Muscle of leg (tissue), 11 donors: Measurements from ENCODE around the gene EXO1. TPM values are rescaled to one million over a fixed set of nuclear protein-coding genes. Genes with fewer than 3 reads are reported as not detected.
"Not testable (repeated sequence)": the region's sequence is repeated elsewhere in the genome, so short reads cannot be mapped to it uniquely, and the experiment has no call there.

Source experiments
- DNase-seq: peaks from one replicate; pipeline ENCODE4 v3.0.0; 2013
- H3K27ac ChIP-seq: one replicate; pipeline ENCODE4 v1.5.1; 2013; ENCODE audit warnings: mild to moderate bottlenecking, low read length, control low read depth
- H3K27me3 ChIP-seq: one replicate; pipeline ENCODE4 v1.6.1; 2013; ENCODE audit warnings: low read length; ENCODE audit not compliant: control insufficient read depth, insufficient read depth
- H3K36me3 ChIP-seq: one replicate; pipeline ENCODE4 v1.6.1; 2013; ENCODE audit warnings: low read length; ENCODE audit not compliant: control insufficient read depth, insufficient read depth
- H3K4me1 ChIP-seq: one replicate; pipeline ENCODE4 v1.6.1; 2013; ENCODE audit warnings: low read length; ENCODE audit not compliant: control insufficient read depth, insufficient read depth
- H3K4me3 ChIP-seq: one replicate; pipeline ENCODE4 v1.5.1; 2013; ENCODE audit warnings: low read length, control low read depth
- H3K9me3 ChIP-seq: replicated peaks from 2 replicates; pipeline ENCODE4 v1.6.1; 2013; ENCODE audit warnings: low read depth, low read length; ENCODE audit not compliant: control insufficient read depth
- WGBS: methylation state at CpG from one replicate; pipeline ENCODE4 v1.1.5; 2013; ENCODE audit warnings: missing lambda C conversion rate; ENCODE audit not compliant: insufficient coverage; 5-methylcytosine and 5-hydroxymethylcytosine counted together
- polyA plus RNA-seq, 8 donors: library from polyadenylated mRNA; unstranded; fragments of 120-200 nt; gene quantifications; one replicate each; pipeline versions ENCODE4 v1.2.1 to v1.2.3, GENCODE V29; 2013; ENCODE audit warnings: inconsistent platforms in 1 of 8, low replicate concordance in 1 of 8; ENCODE audit not compliant: insufficient read length in 8 of 8, insufficient read depth in 1 of 8
- total RNA-seq: library from RNA; stranded (reverse); fragments of 120-200 nt; gene quantifications from one replicate; pipeline ENCODE4 v1.2.4, GENCODE V29; 2013

The EXO1 gene
- total and polyA plus RNA-seq, 9 donors: 6.4 to 10.0 (median 7.8) TPM

DNA sequence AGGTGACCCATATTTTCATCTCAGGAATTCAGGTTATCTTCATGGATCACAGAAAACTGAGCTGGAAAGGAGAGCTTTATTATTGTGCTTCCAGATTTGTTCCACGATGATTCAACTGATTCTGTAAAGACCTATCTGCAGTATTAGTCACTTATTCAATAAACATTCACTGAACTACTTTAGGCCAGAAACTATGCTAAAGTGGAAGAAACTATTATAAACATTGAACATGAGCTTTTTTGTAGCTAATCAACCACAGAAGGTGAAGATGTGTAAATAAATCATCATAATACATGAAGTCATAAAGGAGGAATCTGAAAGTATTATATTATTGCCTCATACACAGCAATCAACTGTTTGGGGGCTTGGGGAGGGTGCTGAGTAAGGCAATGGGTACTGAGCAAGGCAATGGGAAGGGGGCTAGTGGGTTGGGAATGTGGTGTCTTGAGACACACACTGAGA is 30.6 kb upstream of the EXO1 start:
- H3K27me3 ChIP-seq: no peaks in the 10 kb centered on the region
- no peaks in the 10 kb centered on the region for H3K36me3 ChIP-seq
- H3K27ac ChIP-seq: no peak overlapping the region
- H3K9me3 ChIP-seq: no peaks in the 10 kb centered on the region
- no peak overlapping the region for H3K4me3 ChIP-seq
- H3K4me1 ChIP-seq: no peaks in the 10 kb centered on the region
- WGBS: no CpG with 5 or more reads among the region's 1 CpG
- DNase-seq: no peak

DNA sequence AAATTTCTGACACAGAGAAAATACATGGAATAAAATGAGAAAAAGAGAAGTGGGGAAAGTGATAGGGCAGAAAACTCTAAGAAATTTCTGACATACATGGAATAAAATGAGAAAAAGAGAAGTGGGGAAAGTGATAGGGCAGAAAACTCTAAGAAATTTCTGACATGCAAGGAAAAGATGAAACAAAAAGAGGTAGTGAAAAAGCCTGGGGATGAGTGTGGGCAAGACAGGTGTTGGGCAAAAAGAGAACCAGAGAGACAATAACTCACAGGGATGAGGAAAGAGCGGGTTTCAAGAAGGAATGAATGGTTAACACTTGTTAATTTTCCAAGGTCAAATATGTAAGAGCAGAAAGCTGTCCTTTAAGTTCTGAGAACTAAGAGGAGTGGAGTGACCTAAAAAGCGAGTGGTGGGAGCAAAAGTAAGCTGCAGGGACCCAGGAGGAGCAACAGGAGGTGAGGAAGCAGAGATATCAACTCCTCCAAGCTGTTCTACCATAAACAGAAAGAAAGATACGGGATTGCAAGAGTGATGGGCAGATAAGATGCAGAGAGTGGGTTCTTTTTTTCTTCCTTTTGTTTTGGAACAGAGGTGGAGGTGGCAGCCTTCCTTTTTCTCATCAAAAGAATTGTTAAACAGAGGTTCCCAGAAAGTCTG is 29.9 kb upstream of the EXO1 start:
- H3K27me3 ChIP-seq: no peaks in the 10 kb centered on the region
- WGBS: 83% methylated on average over 1 of the region's 3 CpGs
- no peaks in the 10 kb centered on the region for H3K36me3 ChIP-seq
- no peaks in the 10 kb centered on the region for H3K4me1 ChIP-seq
- no peak overlapping the region for H3K27ac ChIP-seq
- H3K4me3 ChIP-seq: no peak overlapping the region
- H3K9me3 ChIP-seq: no peaks in the 10 kb centered on the region
- no peak for DNase-seq

DNA sequence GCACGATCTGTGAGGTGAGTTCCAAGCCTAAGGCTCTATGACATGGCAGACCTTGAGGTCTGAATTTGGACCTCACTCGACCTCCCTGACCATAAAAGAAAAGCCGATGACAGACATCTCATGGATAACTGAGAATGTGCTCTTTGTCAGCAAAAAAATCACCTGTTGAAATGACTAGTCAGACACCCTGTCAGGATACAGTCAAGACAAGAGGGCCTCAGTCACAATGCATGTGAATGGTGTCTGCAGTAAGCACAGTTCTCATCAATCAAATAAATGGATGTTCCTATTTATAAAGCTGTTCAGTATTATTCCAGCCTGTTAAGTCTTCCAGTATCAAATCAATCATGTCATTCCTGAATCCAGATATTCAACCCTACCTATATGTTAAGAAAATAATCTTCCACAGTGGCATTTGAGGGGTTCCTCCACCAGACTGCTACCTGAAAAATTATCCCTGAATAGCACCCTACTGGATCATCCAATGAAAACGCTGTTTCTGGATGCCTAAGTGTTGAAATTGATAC is 28.6 kb upstream of the EXO1 start:
- no peak for DNase-seq
- no peaks in the 10 kb centered on the region for H3K27me3 ChIP-seq
- WGBS: 86% methylated on average over 1 of the region's 4 CpGs
- no peak overlapping the region for H3K4me3 ChIP-seq
- H3K36me3 ChIP-seq: no peaks in the 10 kb centered on the region
- no peak overlapping the region for H3K27ac ChIP-seq
- H3K4me1 ChIP-seq: no peaks in the 10 kb centered on the region
- H3K9me3 ChIP-seq: no peaks in the 10 kb centered on the region

DNA sequence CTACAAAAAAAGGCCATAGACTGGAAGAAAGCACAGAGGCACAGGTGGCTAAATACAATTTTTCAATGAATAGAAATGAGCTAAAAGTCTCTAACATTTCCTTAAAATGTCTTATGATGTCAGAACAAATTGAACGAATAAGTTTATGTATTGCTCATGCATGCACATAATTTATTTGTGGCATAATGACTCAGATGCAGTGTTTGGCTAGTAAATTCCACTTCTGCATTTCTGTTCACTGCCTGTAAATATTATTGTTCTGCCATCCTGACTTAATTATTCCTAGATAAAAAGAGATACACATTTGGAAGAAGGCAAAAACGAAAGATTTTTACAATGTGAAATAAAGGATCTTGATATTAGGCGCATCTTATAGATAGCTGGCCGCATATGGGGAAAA is 26.6 kb upstream of the EXO1 start:
- no peaks in the 10 kb centered on the region for H3K4me1 ChIP-seq
- no CpG with 5 or more reads among the region's 4 CpGs for WGBS
- H3K4me3 ChIP-seq: no peak overlapping the region
- H3K9me3 ChIP-seq: no peaks in the 10 kb centered on the region
- no peaks in the 10 kb centered on the region for H3K36me3 ChIP-seq
- H3K27ac ChIP-seq: no peak overlapping the region
- DNase-seq: no peak
- no peaks in the 10 kb centered on the region for H3K27me3 ChIP-seq

DNA sequence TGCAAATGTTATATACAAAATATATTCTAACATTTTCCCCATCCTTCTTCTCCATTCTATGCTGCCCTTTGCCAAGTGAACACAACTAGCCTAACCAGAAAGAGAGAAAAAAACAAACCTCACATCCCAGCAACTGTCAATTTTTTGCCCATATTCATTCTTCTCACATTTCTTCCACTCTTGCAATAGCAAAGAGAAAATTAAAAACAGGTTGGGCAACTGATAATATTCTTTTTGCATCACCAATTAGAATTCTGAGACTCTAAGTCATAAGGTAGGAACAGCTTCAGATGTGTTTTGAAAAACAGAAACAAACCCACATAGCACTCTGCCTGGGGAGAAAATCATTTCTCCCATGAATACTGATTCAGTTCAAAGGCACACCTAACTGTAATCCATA is 25.2 kb upstream of the EXO1 start:
- no peak for DNase-seq
- Histone ChIP-seq H3K9me3 (no peaks in the 10 kb centered on the region), H3K27ac (no peak overlapping the region), H3K27me3 (no peaks in the 10 kb centered on the region), H3K36me3 (no peaks in the 10 kb centered on the region), H3K4me3 (no peak overlapping the region), H3K4me1 (no peaks in the 10 kb centered on the region)

DNA sequence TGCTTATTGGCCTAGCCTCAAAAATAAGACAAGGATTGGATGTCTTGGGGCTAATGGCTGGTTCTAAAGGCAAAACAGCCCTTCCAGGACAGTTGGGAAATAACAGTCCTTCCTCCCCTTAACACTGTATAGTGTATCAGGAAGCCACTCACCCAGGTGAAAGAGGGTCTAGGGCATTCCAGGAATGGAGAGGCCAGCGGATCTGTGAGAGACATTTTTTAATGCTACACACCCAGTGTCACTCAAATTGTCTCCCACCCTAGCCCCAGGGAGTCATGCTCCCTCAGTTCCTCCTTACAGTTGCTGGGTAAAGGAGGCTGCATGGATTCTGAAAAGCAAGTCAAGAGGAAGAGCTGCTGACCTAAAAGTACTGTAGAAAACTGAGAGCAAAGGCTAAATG is 24.1 kb upstream of the EXO1 start:
- WGBS: no CpG with 5 or more reads among the region's 1 CpG
- H3K36me3 ChIP-seq: no peaks in the 10 kb centered on the region
- no peak overlapping the region for H3K4me3 ChIP-seq
- no peaks in the 10 kb centered on the region for H3K9me3 ChIP-seq
- H3K27ac ChIP-seq: no peak overlapping the region
- DNase-seq: no peak
- H3K4me1 ChIP-seq: no peaks in the 10 kb centered on the region
- H3K27me3 ChIP-seq: no peaks in the 10 kb centered on the region

DNA sequence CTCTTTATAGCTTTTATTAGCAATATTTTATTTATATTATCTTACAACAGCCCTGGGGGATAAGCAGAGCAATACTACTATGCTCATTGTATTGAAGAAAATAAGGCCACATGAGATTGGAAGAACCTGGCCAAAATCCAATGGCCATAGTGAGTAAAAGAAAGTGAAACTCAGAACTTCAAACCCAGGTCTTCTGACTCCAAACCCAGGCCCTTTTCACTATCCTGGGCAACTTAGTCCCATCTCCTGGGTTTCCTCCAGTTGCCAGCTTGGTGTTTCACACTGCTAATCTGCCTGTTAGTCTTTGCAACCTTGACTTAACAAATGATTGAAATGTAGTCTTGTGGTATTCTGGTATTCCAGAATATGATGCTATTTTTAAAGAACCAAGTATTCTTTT is 22.4 kb upstream of the EXO1 start:
- Histone ChIP-seq H3K36me3 (no peaks in the 10 kb centered on the region), H3K27me3 (no peaks in the 10 kb centered on the region), H3K4me3 (no peak overlapping the region), H3K27ac (no peak overlapping the region), H3K9me3 (no peaks in the 10 kb centered on the region), H3K4me1 (no peaks in the 10 kb centered on the region)
- peak; percentile 17 for DNase-seq

DNA sequence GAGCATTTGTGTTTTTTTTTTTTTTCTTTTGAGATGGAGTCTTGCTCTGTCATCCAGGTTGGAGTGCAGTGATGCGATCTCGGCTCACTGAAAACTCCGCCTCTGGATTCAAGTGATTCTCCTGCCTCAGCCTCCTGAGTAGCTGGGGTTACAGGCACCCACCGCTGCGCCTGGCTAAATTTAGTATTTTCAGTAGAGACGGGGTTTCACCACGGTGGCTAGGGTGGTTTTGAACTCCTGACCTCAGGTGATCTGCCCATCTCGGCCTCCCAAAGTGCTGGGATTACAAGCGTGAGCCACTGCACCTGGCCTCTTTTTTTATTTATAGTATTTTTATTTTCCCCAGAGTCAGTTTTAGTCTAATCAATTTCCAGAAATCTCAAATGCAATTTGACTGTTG is 21.4 kb upstream of the EXO1 start:
- H3K27ac ChIP-seq, H3K27me3 ChIP-seq, H3K4me3 ChIP-seq, H3K9me3 ChIP-seq, H3K4me1 ChIP-seq, H3K36me3 ChIP-seq, DNase-seq: not testable (repeated sequence)
- WGBS: 89% methylated on average over 7 of the region's 9 CpGs

DNA sequence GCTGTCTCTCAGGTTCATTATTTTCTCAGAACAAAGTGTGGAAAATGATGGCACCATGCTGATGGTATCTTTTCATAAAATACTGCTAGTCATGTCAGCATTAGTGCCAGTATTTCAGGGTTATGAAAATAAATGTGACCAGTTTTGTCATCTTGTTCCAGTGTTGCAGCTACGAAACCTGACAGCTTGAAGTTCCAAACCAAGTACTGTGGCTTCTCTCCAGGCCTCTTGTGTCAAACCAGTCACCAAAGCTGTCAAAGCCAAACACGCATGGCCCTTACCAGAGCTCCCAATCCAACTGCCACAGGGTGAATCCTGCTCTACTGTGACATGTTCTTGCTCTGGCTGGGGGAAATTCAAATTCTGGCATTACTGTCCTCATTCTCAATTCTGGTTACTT is 20.7 kb upstream of the EXO1 start:
- H3K4me3 ChIP-seq: no peak overlapping the region
- no peaks in the 10 kb centered on the region for H3K36me3 ChIP-seq
- H3K27ac ChIP-seq: no peak overlapping the region
- 100% methylated on average over 2 of the region's 2 CpGs for WGBS
- H3K9me3 ChIP-seq: no peaks in the 10 kb centered on the region
- DNase-seq: no peak
- no peaks in the 10 kb centered on the region for H3K4me1 ChIP-seq
- H3K27me3 ChIP-seq: no peaks in the 10 kb centered on the region

DNA sequence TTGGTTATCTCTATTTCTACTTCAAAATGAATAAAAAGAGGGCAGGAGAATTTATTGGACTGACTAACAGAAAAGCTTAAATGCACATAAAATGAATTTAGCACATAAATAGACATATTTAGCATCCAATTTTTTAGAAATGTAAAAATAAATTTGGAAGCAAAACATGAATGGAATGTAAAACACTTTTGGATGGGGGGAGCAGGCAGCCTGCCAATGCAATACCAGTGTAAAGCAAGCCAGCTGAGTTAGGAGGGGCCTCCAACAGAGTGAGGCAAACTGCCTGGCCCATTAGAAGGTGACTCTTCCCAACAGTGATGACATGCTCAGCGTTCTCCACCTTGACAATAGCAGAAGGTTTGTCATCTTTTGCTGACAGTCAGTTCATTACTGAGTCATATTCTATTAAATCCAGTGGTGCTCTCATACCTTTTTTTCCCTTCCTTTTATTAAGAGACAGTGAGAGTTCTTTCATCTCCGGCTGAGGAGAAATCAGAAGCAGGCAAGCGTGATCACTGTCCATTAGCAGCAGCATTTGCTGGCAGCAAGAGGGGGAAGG is 19.5 kb upstream of the EXO1 start:
- no peak overlapping the region for H3K27ac ChIP-seq
- H3K4me1 ChIP-seq: no peaks in the 10 kb centered on the region
- no peaks in the 10 kb centered on the region for H3K9me3 ChIP-seq
- no peaks in the 10 kb centered on the region for H3K27me3 ChIP-seq
- no peaks in the 10 kb centered on the region for H3K36me3 ChIP-seq
- no CpG with 5 or more reads among the region's 3 CpGs for WGBS
- DNase-seq: no peak
- no peak overlapping the region for H3K4me3 ChIP-seq

DNA sequence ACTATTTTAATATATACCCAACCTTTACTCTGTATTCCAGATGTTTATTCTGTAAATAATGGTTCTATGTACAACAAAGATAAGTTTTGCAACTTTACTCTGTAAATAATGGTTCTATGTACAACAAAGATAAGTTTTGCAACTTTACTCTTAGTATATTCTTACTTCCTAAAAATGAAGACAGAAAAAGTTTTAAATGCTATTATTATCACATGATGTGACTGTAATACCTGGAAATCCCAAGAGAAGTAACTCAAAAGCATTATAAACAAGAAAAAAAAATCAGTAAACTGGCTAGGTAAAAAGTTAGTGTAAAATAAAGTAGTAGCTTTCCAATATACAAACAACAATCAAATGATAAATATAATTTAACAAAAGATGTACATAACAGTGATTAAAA is 18.5 kb upstream of the EXO1 start:
- Histone ChIP-seq H3K4me3 (no peak overlapping the region), H3K4me1 (no peaks in the 10 kb centered on the region), H3K27ac (no peak overlapping the region), H3K36me3 (no peaks in the 10 kb centered on the region), H3K9me3 (no peaks in the 10 kb centered on the region), H3K27me3 (no peaks in the 10 kb centered on the region)
- DNase-seq: no peak
